ENCODE data around the gene PPIP5K2.
A peak's percentile ranks its signal among the peaks of the same experiment; 100 is the strongest.
"Not testable (repeated sequence)": the region's sequence is repeated elsewhere in the genome, so short reads cannot be mapped to it uniquely, and the experiment has no call there.

The PPIP5K2 gene

DNA sequence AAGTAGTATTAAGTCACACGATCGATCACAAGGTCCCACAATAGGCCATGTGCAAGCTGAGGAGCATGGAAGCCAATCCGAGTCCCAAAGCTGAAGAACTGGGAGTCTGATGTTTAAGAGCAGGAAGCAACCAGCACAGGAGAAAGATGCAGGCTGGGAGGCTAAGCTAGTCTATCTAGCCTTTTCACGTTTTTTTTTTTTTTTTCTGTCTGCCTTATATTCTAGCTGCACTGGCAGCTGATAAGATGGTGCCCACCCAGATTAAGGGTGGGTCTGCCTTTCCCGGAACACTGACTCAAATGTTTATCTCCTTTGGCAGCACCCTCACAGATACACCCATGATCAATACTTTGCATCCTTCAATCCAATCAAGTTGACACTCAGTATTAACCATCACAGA is 6.5 kb downstream of the PPIP5K2 start:
- DNase-seq = no peak

DNA sequence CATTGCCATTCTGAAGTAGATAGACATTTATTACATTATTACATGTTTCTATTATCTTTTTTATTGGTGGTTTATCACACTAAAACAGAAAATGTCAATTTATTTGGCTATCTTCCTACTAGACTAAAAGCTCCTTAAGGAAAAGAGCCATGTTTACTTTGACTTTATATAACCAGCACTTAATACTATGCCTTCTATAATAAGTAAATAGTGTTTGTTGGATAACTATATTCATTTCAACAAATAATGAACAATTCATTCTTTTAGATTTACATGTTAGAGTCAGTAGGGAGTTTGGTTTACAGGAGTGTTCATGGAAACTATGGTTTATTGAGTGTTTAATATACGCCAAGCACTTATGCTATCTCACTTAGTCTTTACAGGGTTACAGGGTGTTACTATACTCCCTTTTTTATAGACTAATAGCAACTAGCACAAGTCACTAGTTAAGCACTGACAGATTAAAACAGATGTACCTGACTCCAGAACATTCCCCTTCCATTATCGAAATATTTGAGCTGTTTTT is 7.3 kb downstream of the PPIP5K2 start:
- DNase-seq = no peak

DNA sequence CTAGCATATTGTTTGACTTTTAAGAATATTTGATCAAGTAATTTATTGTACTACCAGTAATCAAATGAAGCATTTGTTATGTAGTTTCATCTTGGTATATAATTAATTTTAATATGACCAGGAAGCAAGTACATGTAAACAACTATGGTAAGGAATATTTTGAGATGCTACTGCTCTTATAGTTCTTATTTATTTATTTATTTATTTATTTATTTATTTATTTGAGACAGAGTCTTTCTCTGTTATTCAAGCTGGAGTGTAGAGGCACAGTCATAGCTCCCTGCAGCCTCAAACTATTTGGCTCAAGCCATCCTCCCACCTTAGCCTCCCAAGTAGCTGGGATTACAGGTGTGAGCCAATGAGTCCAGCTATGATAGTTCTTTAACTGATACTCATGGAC is 8.1 kb downstream of the PPIP5K2 start:
- DNase-seq = no peak

DNA sequence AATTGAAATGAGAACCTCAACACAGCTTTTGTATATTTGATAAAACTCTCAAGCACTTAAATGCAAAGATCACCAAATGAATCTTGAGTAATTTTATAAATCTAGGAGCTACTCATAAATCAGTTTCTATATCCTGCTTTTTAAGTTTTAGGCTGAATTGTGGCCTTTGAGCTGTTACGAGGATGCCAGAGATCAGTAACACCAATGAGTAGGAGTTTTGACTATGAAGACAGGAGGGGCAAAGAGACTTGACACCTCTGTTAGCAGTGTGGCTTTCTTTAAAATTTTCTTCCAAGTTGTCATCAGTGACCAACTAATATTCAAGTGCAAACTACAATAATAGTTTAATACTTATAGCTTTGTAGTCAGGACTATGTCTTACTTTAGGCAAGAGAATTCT is 12.6 kb downstream of the PPIP5K2 start:
- no peak for DNase-seq

DNA sequence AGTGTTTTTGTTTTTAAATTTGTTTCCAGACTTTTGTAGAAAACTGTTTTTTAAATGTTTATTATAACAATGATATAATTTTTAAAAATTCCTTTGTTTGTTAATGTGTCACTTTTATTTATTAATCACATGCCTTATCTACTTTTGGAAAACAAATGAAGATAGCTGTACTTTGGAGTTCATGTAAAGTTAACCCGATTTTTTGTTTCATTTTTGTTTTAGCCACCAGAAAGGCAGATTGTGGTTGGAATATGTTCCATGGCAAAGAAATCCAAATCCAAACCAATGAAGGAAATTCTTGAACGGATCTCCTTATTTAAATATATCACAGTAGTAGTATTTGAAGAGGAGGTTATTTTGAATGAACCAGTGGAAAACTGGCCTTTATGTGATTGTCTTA is 13.1 kb downstream of the PPIP5K2 start:
- DNase-seq = no peak

DNA sequence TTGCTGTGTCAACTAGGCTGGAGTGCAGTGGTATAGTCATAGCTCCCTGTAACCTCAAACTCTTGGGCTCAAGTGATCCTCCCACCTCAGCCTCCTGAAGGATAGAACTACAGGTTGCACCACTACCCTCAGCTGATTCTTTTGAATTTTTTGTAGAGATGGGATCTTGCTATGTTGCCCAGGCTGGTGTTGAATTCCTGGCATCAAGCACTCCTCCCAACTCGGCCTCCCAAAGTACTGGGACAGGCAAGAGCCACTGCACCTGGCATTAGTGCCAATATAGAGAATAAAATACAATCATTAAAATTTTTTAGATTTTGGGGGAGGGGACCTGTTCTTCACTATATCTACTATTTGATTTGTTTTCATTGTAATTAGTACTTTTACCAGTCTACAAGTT is 15.4 kb downstream of the PPIP5K2 start:
- no peak for DNase-seq

DNA sequence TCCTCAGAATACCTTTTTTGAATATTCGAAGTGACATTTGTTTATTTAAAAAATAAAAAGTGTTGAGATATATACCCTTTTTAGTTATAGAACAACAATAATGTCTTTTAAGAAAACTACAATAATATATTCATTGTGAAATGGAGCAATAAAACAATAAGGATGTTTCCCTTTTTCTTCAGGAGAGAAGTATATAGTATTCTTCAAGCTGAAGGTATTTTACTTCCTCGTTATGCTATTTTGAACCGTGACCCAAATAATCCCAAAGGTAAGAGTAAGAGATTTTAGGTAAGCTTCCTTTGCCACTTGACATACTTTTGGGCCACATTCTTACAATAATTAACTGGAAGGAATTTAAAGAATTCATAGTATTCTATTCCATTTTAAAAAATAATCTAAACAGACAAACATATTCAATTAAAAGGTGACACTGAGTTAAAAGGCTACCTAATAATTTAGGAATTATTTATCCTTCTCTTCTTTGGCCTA is 18.1 kb downstream of the PPIP5K2 start:
- DNase-seq = no peak

DNA sequence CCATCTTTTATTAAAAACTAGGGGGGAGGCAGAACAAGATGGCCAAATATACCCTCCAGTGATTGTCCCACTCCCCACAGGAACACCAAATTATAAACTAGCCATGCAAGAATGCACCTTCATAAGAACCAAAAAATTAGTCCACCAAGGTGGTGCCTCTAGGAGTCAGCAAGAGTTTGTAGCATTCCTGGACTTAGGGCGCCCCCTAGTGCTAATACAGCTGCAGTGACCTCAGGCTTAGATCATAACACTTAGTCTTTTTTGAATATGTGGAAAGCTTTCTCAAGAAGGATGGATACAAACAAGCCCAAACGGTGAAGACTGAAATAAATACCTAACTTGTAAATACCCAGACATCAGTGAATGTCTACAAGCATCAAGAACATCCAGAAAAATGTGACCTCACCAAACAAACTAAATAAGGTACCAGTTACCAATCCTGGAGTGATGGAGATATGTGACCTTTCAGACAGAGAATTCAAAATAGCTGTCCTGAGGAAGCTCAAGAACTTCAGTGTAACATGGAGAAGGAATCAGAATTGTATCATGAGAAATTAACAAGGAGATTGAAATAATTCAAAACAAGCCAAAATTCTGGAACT is 19.3 kb downstream of the PPIP5K2 start:
- DNase-seq = peak; percentile 54

DNA sequence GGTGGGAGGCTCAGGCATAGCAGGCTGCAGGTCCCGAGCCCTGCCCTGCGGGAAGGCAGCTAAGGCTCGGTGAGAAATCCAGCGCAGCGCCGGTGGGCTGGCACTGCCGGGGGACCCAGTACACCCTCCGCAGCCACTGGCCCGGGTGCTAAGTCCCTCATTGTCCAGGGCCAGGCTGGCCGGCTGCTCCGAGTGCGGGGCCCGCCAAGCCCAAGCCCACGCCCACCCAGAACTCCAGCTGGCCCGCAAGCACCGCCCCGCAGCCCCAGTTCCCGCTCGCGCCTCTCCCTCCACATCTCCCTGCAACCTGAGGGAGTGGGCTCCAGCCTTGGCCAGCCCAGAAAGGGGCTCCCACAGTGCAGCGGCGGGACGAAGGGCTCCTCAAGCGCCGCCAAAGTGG is 22.0 kb downstream of the PPIP5K2 start:
- DNase-seq = not testable (repeated sequence)

DNA sequence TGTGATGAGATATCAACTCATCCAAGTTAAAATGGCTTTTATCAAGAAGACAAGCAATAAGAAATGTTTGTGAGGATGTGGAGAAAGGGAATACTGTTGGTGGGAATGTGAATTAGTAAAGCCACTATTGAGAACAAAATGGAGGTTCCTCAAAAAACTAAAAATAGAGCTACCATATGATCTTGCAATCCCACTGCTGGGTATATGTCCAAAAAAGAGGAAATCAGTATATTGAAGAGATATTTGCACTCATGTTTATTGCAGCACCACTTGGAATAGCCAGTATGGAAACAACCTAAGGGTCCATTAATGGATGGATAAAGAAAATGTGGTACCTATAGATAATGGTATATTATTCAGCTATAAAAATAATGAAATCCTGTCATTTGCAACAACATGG is 25.1 kb downstream of the PPIP5K2 start:
- no peak for DNase-seq

DNA sequence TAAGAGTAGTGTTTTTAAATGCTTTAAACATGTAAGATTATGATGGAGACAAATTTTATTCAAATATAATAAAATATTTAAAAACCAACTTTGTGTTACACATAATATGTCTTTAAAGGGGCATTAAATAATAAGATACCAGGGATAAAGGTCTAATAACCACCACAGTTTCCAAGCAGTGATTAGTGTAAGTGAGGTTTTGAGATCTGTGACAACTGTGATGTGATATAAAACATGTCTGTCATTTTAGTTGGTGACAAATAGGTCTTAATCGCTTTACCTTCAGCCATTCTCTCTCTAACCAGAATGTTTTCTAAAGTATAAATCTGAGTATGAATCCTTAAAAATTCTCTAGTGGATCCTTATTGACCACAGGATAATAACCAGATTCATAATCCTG is 28.1 kb downstream of the PPIP5K2 start:
- DNase-seq = no peak

DNA sequence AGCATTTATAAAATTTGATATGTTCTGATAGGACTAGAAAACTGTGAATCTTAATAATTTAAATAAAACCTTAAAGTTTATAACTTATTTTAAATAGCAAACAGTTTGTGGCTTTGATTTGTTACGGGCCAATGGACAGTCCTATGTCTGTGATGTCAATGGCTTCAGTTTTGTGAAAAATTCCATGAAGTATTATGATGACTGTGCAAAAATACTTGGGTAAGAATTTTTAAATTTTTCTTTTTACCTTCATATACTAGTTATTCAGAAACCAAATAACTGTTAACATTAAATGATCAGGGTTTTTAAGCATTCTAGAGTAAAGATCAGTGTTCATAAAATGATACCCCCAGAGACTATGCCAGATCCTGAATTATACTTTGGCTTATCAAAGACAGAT is 31.1 kb downstream of the PPIP5K2 start:
- no peak for DNase-seq

DNA sequence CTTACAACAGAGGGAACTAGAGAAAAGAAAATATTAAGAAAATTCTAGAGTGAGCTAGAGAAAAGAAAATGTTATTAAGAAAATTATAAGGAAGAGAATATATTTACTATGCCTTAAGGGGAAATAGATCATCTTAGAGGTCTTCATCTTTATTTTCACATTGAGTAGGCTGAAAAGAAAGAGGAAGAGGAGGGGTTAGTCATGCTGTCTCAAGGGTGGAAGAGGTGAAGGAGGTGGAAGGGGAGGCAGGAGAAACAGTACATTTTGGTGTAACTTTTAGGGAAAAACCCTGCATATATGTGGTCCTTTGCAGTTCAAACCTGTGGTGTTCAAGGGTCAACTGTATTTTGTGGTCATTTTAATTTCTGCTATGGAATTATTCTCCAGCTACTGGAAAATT is 46.6 kb downstream of the PPIP5K2 start:
- DNase-seq = no peak

DNA sequence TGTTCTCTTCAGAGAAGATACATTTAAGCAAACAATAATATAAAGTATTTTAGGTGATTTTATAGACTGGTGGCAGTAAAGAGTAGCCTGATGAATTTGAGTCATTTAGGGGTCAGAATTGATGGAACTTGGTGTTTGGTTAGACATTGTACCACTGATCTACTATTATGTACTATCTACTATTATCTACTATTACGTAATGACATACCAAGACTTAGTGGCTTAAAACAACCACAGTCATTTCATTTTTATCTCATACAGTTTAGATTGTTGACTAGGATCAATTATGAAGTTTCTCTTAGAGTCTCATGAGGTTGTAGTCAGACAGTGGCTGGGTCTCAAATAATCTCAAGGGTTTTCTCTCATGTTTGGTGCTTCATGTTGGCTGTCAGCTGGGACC is 54.0 kb downstream of the PPIP5K2 start:
- no peak for DNase-seq

DNA sequence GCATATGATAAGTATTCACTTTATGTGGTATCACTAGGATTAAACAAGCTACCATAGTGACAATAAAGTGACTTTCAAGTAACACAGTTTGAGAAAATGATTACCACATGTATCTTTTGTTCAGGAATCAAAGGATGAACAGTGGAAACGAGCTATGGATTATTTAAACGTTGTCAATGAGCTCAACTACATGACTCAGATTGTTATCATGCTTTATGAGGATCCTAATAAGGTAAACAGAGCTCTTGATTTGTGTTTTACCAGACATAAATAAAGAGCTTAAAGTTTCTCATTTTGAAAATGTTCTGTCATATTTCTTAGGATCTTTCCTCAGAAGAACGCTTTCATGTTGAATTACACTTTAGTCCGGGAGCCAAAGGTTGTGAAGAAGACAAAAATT is 57.4 kb downstream of the PPIP5K2 start:
- DNase-seq = no peak

DNA sequence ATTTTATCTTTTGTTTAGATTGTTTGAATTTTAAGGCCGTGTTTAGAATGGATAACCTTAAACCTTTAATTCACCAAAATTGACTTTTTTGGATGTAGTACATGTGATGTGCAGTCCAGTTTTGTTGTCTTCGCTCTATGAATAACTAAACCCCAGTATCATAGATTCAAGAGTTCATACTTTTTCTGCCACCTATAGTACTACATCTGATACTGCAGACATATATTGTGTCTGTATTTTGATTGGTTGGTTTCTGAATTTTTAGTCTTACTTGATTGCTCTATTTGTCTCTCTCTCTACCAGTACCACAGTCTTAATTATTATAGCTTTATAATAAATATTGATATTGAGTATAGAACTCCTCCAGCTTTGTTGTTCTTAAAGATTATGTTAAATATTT is 58.1 kb downstream of the PPIP5K2 start:
- DNase-seq = no peak

DNA sequence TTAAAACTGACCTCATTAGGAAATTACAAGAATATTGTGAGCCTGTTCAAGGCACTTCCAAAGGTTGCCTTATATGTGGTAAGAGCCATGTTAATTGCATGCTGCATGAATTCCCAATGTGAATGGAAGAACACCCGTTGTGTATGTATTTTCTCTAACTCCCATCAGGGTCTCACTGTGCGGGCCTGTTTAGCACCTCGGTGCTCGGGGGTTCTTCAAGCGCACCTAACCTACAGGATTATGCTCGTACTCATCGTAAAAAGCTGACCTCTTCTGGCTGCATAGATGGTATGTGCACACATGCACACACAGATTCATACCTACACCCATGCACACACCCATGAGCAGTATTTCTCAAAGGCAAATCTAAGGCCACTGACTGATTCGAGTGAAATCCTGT is 66.1 kb downstream of the PPIP5K2 start:
- DNase-seq = no peak

DNA sequence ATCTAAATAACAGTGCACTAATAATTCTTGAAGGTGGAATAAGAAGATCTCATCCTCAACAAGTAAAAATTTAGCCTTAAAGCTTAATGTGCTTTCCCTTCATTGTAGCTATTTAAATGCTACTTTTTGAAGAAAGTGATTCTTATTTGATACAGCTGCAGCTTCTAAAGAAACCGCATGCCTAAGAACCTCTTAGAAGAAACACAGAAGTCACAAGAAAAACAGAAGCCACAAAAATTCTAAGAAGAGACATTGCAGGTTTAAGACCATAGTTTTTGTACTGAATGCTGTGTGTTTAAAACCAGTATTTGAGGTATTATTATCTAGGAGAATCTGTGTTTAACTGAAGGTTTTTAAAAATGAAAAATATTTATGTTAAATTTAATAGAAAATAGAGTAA is 68.3 kb downstream of the PPIP5K2 start:
- DNase-seq = no peak

DNA sequence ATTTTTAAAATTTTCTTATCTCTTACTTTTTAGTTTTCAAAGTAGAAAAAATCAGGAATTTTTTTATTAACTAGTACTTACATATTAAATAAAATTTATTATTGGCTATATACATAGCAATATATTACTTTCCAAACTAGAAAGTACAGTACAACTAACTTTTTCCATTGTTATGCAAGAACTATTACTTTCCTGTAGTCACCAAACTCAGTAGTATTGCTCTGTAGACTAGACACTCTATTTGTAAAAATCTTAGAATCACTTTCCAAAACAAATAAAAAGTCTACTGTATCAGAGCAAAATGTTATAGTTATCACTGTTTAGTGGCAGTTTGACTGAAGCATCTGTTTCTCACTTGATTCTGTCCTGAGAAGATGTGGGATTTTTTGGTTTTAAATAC is 83.1 kb downstream of the PPIP5K2 start:
- no peak for DNase-seq

DNA sequence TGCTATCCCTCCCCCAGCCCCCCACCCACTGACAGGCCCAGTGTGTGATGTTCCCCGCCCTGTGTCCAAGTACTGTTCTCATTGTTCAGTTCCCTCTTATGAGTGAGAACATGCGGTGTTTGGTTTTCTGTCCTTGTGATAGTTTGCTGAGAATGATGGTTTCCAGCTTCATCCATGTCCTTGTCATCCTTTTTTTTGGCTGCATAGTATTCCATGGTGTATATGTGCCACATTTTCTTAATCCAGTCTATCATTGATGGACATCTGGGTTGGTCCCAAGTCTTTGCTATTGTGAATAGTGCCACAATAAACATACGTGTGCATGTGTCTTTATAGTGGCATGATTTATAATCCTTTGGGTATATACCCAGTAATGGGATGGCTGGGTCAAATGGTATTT is 84.9 kb downstream of the PPIP5K2 start:
- DNase-seq = not testable (repeated sequence)

DNA sequence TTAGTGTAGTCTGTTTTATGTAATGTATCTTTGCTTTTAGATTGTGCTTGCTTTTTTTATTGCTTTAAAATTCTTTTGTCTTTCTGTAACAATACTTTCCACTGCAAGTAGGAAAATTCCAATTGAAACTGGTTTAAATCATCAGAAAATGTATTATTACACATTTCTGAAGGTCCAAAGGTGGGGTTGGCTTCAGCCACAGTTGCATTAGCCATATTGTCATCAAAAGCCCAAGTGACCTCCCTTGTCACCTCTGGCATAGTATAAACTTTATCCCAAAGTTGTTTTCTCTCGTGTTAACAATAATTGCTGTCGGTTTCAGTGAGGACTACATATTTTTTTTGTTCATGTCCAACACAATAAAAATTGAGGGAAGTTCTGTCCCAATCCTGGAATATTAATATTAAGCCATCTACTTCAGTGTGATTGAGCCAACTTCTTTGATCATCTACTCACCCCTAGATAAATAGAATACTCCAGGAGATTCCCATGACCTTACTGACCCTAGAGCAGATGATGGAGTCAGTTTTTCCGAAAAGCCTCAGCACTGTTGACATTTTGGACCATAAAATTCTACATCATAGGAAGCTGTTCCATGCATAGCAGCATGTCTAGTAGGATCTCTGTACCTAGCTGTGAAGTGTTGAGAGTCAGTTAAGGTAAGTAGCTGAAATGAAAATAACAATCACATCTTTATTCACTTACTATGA is 86.0 kb downstream of the PPIP5K2 start:
- DNase-seq = no peak

DNA sequence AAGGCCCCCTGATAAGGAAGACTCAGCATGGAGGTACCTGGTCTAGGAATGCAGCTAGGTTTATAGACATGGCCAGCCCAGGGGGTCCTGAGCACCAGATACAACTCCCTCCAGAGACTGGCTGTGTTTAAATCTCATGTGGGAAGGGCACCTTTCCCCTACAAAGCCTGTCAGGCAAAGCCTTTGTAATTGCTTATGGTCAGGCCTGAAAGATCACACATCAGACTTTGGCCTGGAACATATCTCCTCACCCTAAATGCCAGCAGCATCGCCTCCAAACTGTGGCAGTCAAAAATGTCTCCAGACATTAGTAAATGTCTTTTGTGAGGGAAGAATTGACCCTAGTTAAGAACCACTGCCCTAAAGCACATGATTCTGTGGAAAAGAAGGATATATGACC is 86.9 kb downstream of the PPIP5K2 start:
- DNase-seq = no peak

DNA sequence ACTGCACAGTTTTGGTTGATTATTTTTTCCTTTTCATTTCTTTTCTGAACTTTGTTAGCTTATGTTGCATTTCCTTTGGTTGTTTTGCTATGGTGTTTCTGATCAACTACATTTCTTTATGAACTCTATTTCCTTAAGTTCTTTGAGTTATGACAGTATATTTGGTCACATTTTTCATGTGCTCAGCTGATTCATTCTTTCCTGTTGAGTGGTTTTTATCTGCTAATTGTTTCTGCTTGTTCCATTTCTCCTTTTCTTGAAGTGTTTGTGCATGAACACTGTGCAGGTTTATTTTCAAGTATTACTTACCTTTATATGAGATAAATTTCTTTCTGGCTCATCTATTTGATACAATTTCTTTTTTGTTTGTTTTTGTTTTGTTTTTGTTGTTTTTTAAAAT is 87.6 kb downstream of the PPIP5K2 start:
- no peak for DNase-seq

DNA sequence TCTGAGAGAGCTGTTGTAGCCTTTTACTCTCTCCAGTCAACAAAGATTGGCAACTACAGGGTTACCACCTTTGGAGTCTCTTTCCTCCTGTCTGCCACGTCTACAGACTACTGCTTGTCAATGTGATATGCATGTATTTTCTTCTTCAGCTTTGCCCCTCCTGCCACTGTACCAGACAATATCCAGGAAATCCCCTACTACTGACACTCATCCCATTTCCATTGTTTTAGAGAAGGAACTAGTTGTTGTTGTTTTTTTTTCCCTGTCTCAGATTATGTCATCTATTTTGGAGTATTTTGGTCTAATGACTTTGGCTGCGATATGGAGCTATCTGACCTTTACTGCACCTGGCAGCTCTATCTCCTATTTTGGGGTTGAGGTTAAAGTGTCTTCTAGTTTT is 88.4 kb downstream of the PPIP5K2 start:
- no peak for DNase-seq

DNA sequence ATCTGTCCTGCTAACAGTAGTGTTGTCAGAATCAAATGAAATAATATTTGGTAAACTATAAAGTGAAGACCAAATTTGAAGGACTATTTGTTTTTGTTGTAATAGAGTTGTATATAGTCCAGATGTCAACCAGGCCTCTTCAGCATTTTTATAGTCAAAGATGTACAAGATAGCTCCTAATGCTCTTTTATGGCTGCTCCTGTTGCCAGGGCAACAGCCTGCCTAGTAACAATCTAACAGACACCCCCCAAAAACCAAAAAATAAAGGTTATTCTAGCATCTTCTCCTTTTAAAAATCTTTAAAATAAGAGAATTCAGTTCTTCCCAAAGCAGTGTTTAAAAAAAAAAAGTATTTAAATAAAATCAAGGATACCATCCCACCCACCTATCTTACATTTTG is 89.0 kb downstream of the PPIP5K2 start:
- no peak for DNase-seq
